Thoracic aorta (tissue), 2 donors: ENCODE results near the gene RETREG1. TPM values are rescaled to one million over a fixed set of nuclear protein-coding genes. Genes with fewer than 3 reads are reported as not detected.
"Not testable (repeated sequence)": the region's sequence is repeated elsewhere in the genome, so short reads cannot be mapped to it uniquely, and the experiment has no call there.

ENCODE experiments used
- ATAC-seq: fragments of 150-250 bp; one replicate; pipeline ENCODE4 v1.8.0; 2017; ENCODE audit warnings: low read depth; ENCODE audit not compliant: insufficient number of reproducible peaks, low FRiP score
- DNase-seq: peaks from one replicate; pipeline ENCODE4 v3.0.0-alpha.2; 2020; ENCODE audit warnings: low spot score
- H3K27ac ChIP-seq, 2 donors: fragments of 200-600 bp; sonication (generic); 1 replicate in 1 of 2; 2 replicates in 1 of 2; pipeline ENCODE4 v1.5.1; 2016; ENCODE audit warnings: mild to moderate bottlenecking in 2 of 2, moderate library complexity in 2 of 2
- H3K27me3 ChIP-seq: fragments of 200-600 bp; sonication (generic); replicated peaks from 2 replicates; pipeline ENCODE4 v1.6.0; 2016; ENCODE audit warnings: mild to moderate bottlenecking; ENCODE audit not compliant: insufficient read depth
- H3K36me3 ChIP-seq: fragments of 200-600 bp; sonication (generic); one replicate; pipeline ENCODE4 v1.5.1; 2016
- H3K4me1 ChIP-seq, 2 donors: fragments of 200-600 bp; sonication (generic); 1 replicate in 1 of 2; 2 replicates in 1 of 2; pipeline versions ENCODE4 v1.5.1 to v1.6.0; 2016; ENCODE audit warnings: low read depth in 2 of 2, mild to moderate bottlenecking in 1 of 2; ENCODE audit not compliant: control insufficient read depth in 1 of 2
- H3K4me3 ChIP-seq: fragments of 200-600 bp; sonication (generic); 2 replicates; pipeline ENCODE4 v1.5.1; 2016; ENCODE audit warnings: mild to moderate bottlenecking
- H3K9me3 ChIP-seq: fragments of 200-600 bp; sonication (generic); 2 replicates; pipeline ENCODE4 v1.5.1; 2016
- CTCF ChIP-seq: fragments of 200-600 bp; sonication (generic); IDR thresholded peaks from one replicate; pipeline ENCODE4 v1.5.1; 2019; ENCODE audit warnings: antibody characterized with exemption
- total RNA-seq, 2 donors: library from RNA; depleted of rRNA; stranded (reverse); fragments of >200 nt; gene quantifications; one replicate each; pipeline versions ENCODE4 v1.1.0 to v1.2.3, GENCODE V29; 2016

The RETREG1 gene
- total RNA-seq, 2 donors from 2014 or later, result 3.8 to 6.5 TPM

GRCh38 chr5:16480821-16481538 is 135.8 kb downstream of the RETREG1 start:
- ATAC-seq, result no peak
- Histone ChIP-seq H3K4me3 (no peak overlapping the region), H3K4me1 (no peaks in the 10 kb centered on the region), H3K9me3 (no peaks in the 10 kb centered on the region), H3K27me3 (no peaks in the 10 kb centered on the region), H3K27ac (no peak overlapping the region), H3K36me3 (no peaks in the 10 kb centered on the region)
- no peak for DNase-seq
- TF ChIP-seq CTCF, result no peak

GRCh38 chr5:16480144-16480543 is 136.7 kb downstream of the RETREG1 start:
- H3K27me3 ChIP-seq, result no peaks in the 10 kb centered on the region
- TF ChIP-seq CTCF, result no peak
- no peak for DNase-seq
- H3K27ac ChIP-seq, result no peak overlapping the region
- no peak overlapping the region for H3K4me3 ChIP-seq
- H3K9me3 ChIP-seq, result no peaks in the 10 kb centered on the region
- no peaks in the 10 kb centered on the region for H3K36me3 ChIP-seq
- ATAC-seq, result no peak
- no peaks in the 10 kb centered on the region for H3K4me1 ChIP-seq

GRCh38 chr5:16477541-16477940 is 139.3 kb downstream of the RETREG1 start:
- Histone ChIP-seq H3K4me3 (no peak overlapping the region), H3K27me3 (no peaks in the 10 kb centered on the region), H3K9me3 (no peaks in the 10 kb centered on the region), H3K27ac (no peak overlapping the region), H3K36me3 (no peaks in the 10 kb centered on the region), H3K4me1 (no peaks in the 10 kb centered on the region)
- DNase-seq (no peak), ATAC-seq (no peak)
- no peak for TF ChIP-seq CTCF

- not testable (repeated sequence) for ATAC-seq, H3K4me3 ChIP-seq, H3K4me1 ChIP-seq, H3K36me3 ChIP-seq, H3K9me3 ChIP-seq, DNase-seq, H3K27ac ChIP-seq, H3K27me3 ChIP-seq
Observed at GRCh38 chr5:16476417-16476816, 140.4 kb downstream of the RETREG1 start.

GRCh38 chr5:16471387-16471786 is 145.4 kb downstream of the RETREG1 start:
- Histone ChIP-seq H3K9me3 (no peaks in the 10 kb centered on the region), H3K4me3 (no peak overlapping the region), H3K27me3 (no peaks in the 10 kb centered on the region), H3K36me3 (no peaks in the 10 kb centered on the region), H3K27ac (no peak overlapping the region), H3K4me1 (peaks cover 11 to 16% of the 10 kb centered on the region in 2 donors)
- DNase-seq (no peak), ATAC-seq (no peak)
- TF ChIP-seq CTCF, result no peak
